H9 (cell line): ENCODE measurements around the gene HUS1. TPM values are rescaled to one million over a fixed set of nuclear protein-coding genes. Genes with fewer than 3 reads are reported as not detected.

ENCODE experiments used
- DNase-seq: peaks from one replicate; pipeline ENCODE4 v3.0.0-alpha.2; 2017
- H2AFZ ChIP-seq: one replicate; pipeline ENCODE4 v1.6.1; 2013; ENCODE audit warnings: mild to moderate bottlenecking, low read length, control low read depth, moderate library complexity
- H2AK5ac ChIP-seq: 2 replicates; pipeline ENCODE4 v1.6.1; 2013; ENCODE audit warnings: low read length, control low read depth, mixed read lengths; ENCODE audit not compliant: insufficient read length
- H2BK120ac ChIP-seq: one replicate; pipeline ENCODE4 v1.6.1; 2013; ENCODE audit warnings: low read depth, mild to moderate bottlenecking, low read length, control low read depth, inconsistent platforms; ENCODE audit not compliant: poor library complexity, severe bottlenecking
- H2BK12ac ChIP-seq: 2 replicates; pipeline ENCODE4 v1.6.1; 2013; ENCODE audit warnings: low read length, control low read depth, mixed read lengths, low read depth; ENCODE audit not compliant: insufficient read length
- H2BK15ac ChIP-seq: 2 replicates; pipeline ENCODE4 v1.6.1; 2013; ENCODE audit warnings: low read depth, low read length, control low read depth
- H2BK20ac ChIP-seq: one replicate; pipeline ENCODE4 v1.6.1; 2013; ENCODE audit warnings: low read depth, mild to moderate bottlenecking, low read length, control low read depth, inconsistent platforms; ENCODE audit not compliant: poor library complexity, severe bottlenecking
- H2BK5ac ChIP-seq: 2 replicates; pipeline ENCODE4 v1.6.1; 2013; ENCODE audit warnings: low read length, control low read depth, mixed read lengths; ENCODE audit not compliant: insufficient read length
- H3K14ac ChIP-seq: 2 replicates; pipeline ENCODE4 v1.6.1; 2013; ENCODE audit warnings: low read length, control low read depth; ENCODE audit not compliant: insufficient read depth
- H3K18ac ChIP-seq: 2 replicates; pipeline ENCODE4 v1.6.1; 2013; ENCODE audit warnings: low read depth, mild to moderate bottlenecking, mixed read lengths, low read length, control low read depth; ENCODE audit not compliant: insufficient read length
- H3K23ac ChIP-seq: 2 replicates; pipeline ENCODE4 v1.6.1; 2013; ENCODE audit warnings: low read length, control low read depth, mixed read lengths, low read depth; ENCODE audit not compliant: insufficient read length
- H3K23me2 ChIP-seq: 2 replicates; pipeline ENCODE4 v1.6.1; 2013; ENCODE audit warnings: low read depth, mild to moderate bottlenecking, mixed read lengths, low read length, control low read depth; ENCODE audit not compliant: insufficient read length, poor library complexity, severe bottlenecking
- H3K27ac ChIP-seq: 2 replicates; pipeline ENCODE4 v1.5.1; 2013; ENCODE audit warnings: low read length, control low read depth, mixed read lengths, low read depth; ENCODE audit not compliant: insufficient read length
- H3K27me3 ChIP-seq: 2 replicates; pipeline ENCODE4 v1.6.1; 2013; ENCODE audit warnings: low read length, control low read depth, inconsistent platforms; ENCODE audit not compliant: insufficient read depth
- H3K4ac ChIP-seq: 2 replicates; pipeline ENCODE4 v1.6.1; 2013; ENCODE audit warnings: low read depth, mild to moderate bottlenecking, control low read depth, inconsistent platforms, low read length, moderate library complexity
- H3K4me1 ChIP-seq: 2 replicates; pipeline ENCODE4 v1.6.1; 2013; ENCODE audit warnings: low read length, control low read depth, inconsistent platforms; ENCODE audit not compliant: insufficient read depth
- H3K4me2 ChIP-seq: 2 replicates; pipeline ENCODE4 v1.6.1; 2013; ENCODE audit warnings: low read length, control low read depth, mixed read lengths; ENCODE audit not compliant: insufficient read length, insufficient read depth
- H3K56ac ChIP-seq: 2 replicates; pipeline ENCODE4 v1.6.1; 2013; ENCODE audit warnings: low read depth, mild to moderate bottlenecking, mixed read lengths, low read length, control low read depth; ENCODE audit not compliant: insufficient read length
- H3K79me1 ChIP-seq: 2 replicates; pipeline ENCODE4 v1.6.1; 2013; ENCODE audit warnings: low read depth, mild to moderate bottlenecking, moderate library complexity, low read length, control low read depth, inconsistent platforms; ENCODE audit not compliant: insufficient read depth, poor library complexity, severe bottlenecking
- H3K79me2 ChIP-seq: 2 replicates; pipeline ENCODE4 v1.6.1; 2013; ENCODE audit warnings: low read length, control low read depth, inconsistent platforms; ENCODE audit not compliant: insufficient read depth
- H3K9ac ChIP-seq: 2 replicates; pipeline ENCODE4 v1.6.1; 2013; ENCODE audit warnings: low read length, control low read depth, mixed read lengths; ENCODE audit not compliant: insufficient read length; ENCODE audit errors: extremely low read depth
- H3K9me3 ChIP-seq: one replicate; pipeline ENCODE4 v1.6.1; 2013; ENCODE audit warnings: low read depth, low read length, inconsistent platforms; ENCODE audit not compliant: control insufficient read depth
- H3T11ph ChIP-seq: one replicate; pipeline ENCODE4 v1.6.1; 2013; ENCODE audit warnings: mild to moderate bottlenecking, low read length, control low read depth, inconsistent platforms
- H4K20me1 ChIP-seq: one replicate; pipeline ENCODE4 v1.6.1; 2013; ENCODE audit not compliant: control insufficient read depth, insufficient read length, insufficient read depth
- H4K5ac ChIP-seq: 2 replicates; pipeline ENCODE4 v1.6.1; 2013; ENCODE audit warnings: low read depth, mild to moderate bottlenecking, mixed read lengths, low read length, control low read depth; ENCODE audit not compliant: insufficient read length
- H4K8ac ChIP-seq: replicated peaks from 2 replicates; pipeline ENCODE4 v1.6.1; 2013; ENCODE audit warnings: low read length, control low read depth, mixed read lengths, low read depth; ENCODE audit not compliant: insufficient read length
- H4K91ac ChIP-seq: 2 replicates; pipeline ENCODE4 v1.6.1; 2013; ENCODE audit warnings: low read depth, mild to moderate bottlenecking, moderate library complexity, mixed read lengths, low read length, control low read depth; ENCODE audit not compliant: insufficient read length
- H3K27ac Mint-ChIP-seq, 3 experiments: 2 replicates in 2 of 3; 3 replicates in 1 of 3; pipeline ENCODE4 v1.8.0; 2020 to 2021; ENCODE audit warnings: mixed read lengths in 3 of 3, mild to moderate bottlenecking in 1 of 3, moderate library complexity in 1 of 3
- H3K27me3 Mint-ChIP-seq: 2 replicates; pipeline ENCODE4 v1.8.0; 2021; ENCODE audit warnings: low read depth, mild to moderate bottlenecking, moderate library complexity, mixed read lengths
- H3K36me3 Mint-ChIP-seq, 3 experiments: 2 replicates in 2 of 3; 3 replicates in 1 of 3; pipeline ENCODE4 v1.8.0; 2020 to 2021; ENCODE audit warnings: low read depth in 3 of 3, mixed read lengths in 3 of 3; ENCODE audit not compliant: insufficient read depth in 1 of 3
- H3K4me1 Mint-ChIP-seq, 2 experiments: 2 replicates each; pipeline ENCODE4 v1.8.0; 2020; ENCODE audit warnings: mixed read lengths in 2 of 2
- H3K4me3 Mint-ChIP-seq, 2 experiments: 2 replicates in 1 of 2; 3 replicates in 1 of 2; pipeline ENCODE4 v1.8.0; 2020 to 2021; ENCODE audit warnings: mild to moderate bottlenecking in 2 of 2, mixed read lengths in 2 of 2, moderate library complexity in 1 of 2
- H3K9me3 Mint-ChIP-seq, 2 experiments: 2 replicates in 1 of 2; 3 replicates in 1 of 2; pipeline ENCODE4 v1.8.0; 2020; ENCODE audit warnings: mild to moderate bottlenecking in 2 of 2, mixed read lengths in 2 of 2, moderate library complexity in 1 of 2
- WGBS: extraction: QIAGEN DNeasy Blood & Tissue Kit; methylation state at CpG from one replicate; pipeline ENCODE4 v1.1.7; 2013; ENCODE audit warnings: missing lambda C conversion rate, low lambda C conversion rate, mixed read lengths; ENCODE audit not compliant: insufficient read length; ENCODE audit errors: extremely low coverage; 5-methylcytosine and 5-hydroxymethylcytosine counted together
- total RNA-seq: library from RNA; stranded (reverse); gene quantifications from 2 replicates; pipeline ENCODE4 v1.2.1, GENCODE V29; 2021
- TF ChIP-seq, protein P1 (sequence below): fragments of 200-600 bp; sonication (generic); conservative IDR thresholded peaks from 3 replicates; pipeline ENCODE4 v1.8.0; 2021; ENCODE audit warnings: antibody characterized with exemption, mild to moderate bottlenecking

HUS1 gene
- total RNA-seq, 1 experiment from 2014 or later: 43.1 TPM

DNA sequence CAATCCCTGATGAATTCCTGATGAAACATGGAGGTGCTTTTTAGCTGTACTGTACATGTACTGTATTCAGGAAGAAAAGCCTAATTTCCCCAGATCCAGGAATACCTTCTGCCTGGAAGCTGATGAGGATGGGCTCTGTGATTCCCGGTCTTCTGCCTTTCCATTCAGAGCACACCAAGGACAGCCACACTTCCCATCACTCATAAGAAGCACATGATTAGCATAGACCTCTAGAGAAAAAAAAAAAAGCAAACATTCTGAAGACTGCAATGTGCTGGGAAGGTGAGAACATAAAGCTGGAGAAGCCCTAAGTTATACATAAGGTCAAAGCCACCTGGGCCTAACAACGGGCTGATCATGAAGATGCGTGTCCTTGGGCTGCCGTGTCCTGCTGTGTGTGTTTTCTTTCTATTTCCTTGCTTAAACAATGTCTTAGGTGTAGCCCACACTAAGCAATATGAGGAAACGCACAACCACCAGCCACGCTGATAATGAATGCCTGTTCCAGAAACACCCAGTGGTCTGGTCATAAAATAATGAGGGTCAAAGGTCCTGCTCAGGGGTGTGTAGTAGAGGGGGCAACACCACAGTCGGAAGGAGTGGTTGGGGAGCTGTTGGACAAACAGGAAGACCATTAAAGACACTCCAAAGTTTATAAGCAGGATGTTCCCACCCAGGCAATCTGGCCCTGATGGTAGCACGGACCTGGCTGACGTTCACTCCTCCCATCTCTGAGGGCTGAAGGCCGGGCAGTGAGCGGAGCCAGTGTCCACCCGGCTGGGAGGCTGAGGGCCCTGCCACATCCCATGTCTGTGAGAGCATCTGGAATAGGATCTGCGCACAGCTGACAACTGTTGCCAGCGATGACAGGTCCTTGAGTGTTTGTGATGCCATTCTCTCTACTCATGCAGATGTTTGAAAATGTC is 39.1 kb downstream of the HUS1 start:
- Histone ChIP-seq H3K14ac (no peak overlapping the region), H4K91ac (no peak overlapping the region), H2AK5ac (no peak overlapping the region), H3K79me1 (no peaks in the 10 kb centered on the region), H3K23ac (no peak overlapping the region), H3K9me3 (no peaks in the 10 kb centered on the region), H3K4ac (no peak overlapping the region), H2BK15ac (no peak overlapping the region), H3K4me2 (no peak overlapping the region), H2AFZ (no peak overlapping the region), H3K23me2 (no peaks in the 10 kb centered on the region), H4K20me1 (no peaks in the 10 kb centered on the region), H4K5ac (no peak overlapping the region), H3K4me1 (peaks cover 8% of the 10 kb centered on the region; the same call in 1 of the 2 replicates), H3K18ac (no peak overlapping the region), H3K27me3 (no peaks in the 10 kb centered on the region), H4K8ac (no peak overlapping the region), H3K79me2 (no peaks in the 10 kb centered on the region), H2BK20ac (no peak overlapping the region), H2BK12ac (no peak overlapping the region), H2BK5ac (no peak overlapping the region), H3K56ac (no peak overlapping the region), H3K9ac (no peak overlapping the region), H2BK120ac (no peak overlapping the region), H3T11ph (no peak overlapping the region), H3K27ac (no peak overlapping the region)
- Mint-ChIP-seq H3K4me1 (peaks cover 41 to 55% of the 10 kb centered on the region in 2 experiments), H3K27ac (peak overlapping the region in 2 of 3 experiments; percentile 60 to 75; a peak in 4 of 7 replicates), H3K27me3 (no peaks in the 10 kb centered on the region; the same call in 1 of the 2 replicates), H3K36me3 (no peaks in the 10 kb centered on the region), H3K9me3 (no peaks in the 10 kb centered on the region), H3K4me3 (no peak overlapping the region)
- TF ChIP-seq, protein P1, sequence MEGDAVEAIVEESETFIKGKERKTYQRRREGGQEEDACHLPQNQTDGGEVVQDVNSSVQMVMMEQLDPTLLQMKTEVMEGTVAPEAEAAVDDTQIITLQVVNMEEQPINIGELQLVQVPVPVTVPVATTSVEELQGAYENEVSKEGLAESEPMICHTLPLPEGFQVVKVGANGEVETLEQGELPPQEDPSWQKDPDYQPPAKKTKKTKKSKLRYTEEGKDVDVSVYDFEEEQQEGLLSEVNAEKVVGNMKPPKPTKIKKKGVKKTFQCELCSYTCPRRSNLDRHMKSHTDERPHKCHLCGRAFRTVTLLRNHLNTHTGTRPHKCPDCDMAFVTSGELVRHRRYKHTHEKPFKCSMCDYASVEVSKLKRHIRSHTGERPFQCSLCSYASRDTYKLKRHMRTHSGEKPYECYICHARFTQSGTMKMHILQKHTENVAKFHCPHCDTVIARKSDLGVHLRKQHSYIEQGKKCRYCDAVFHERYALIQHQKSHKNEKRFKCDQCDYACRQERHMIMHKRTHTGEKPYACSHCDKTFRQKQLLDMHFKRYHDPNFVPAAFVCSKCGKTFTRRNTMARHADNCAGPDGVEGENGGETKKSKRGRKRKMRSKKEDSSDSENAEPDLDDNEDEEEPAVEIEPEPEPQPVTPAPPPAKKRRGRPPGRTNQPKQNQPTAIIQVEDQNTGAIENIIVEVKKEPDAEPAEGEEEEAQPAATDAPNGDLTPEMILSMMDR: no peak
- DNase-seq: no peak
- no CpG with 5 or more reads among the region's 14 CpGs for WGBS
